ENCODE data around the gene SRPK2.

The SRPK2 gene

GRCh38 chr7:105088456-105088855 lies 300.3 kb downstream of the SRPK2 start:
- H3K9me3 ChIP-seq (ENCODE audit: control insufficient read depth in 2 of 2, low read length in 2 of 2) = no peaks in the 10 kb centered on the region
- H3K9ac ChIP-seq (ENCODE audit: low read length in 2 of 2) = no peak overlapping the region
- H3K27me3 ChIP-seq (ENCODE audit: control insufficient read depth in 1 of 2, insufficient read depth in 2 of 2, low read length in 2 of 2) = no peaks in the 10 kb centered on the region
- peaks cover 6 to 11% of the 10 kb centered on the region in 2 donors for H3K36me3 ChIP-seq (ENCODE audit: control insufficient read depth in 2 of 2, insufficient read depth in 2 of 2, low read length in 2 of 2)
- H3K27ac ChIP-seq (ENCODE audit: low read length) = no peak overlapping the region
- no peak overlapping the region for H3K4me3 ChIP-seq (ENCODE audit: low read length in 2 of 2)
- H3K4me1 ChIP-seq (ENCODE audit: control insufficient read depth, insufficient read depth, low read length) = no peaks in the 10 kb centered on the region

GRCh38 chr7:105087981-105088380 lies 300.7 kb downstream of the SRPK2 start:
- Histone ChIP-seq H3K4me3 (ENCODE audit: low read length in 2 of 2) (no peak overlapping the region), H3K27me3 (ENCODE audit: control insufficient read depth in 1 of 2, insufficient read depth in 2 of 2, low read length in 2 of 2) (no peaks in the 10 kb centered on the region), H3K9me3 (ENCODE audit: control insufficient read depth in 2 of 2, low read length in 2 of 2) (no peaks in the 10 kb centered on the region), H3K27ac (ENCODE audit: low read length) (no peak overlapping the region), H3K4me1 (ENCODE audit: control insufficient read depth, insufficient read depth, low read length) (no peaks in the 10 kb centered on the region), H3K36me3 (ENCODE audit: control insufficient read depth in 2 of 2, insufficient read depth in 2 of 2, low read length in 2 of 2) (peaks cover 8 to 10% of the 10 kb centered on the region in 2 donors), H3K9ac (ENCODE audit: low read length in 2 of 2) (no peak overlapping the region)

GRCh38 chr7:105086850-105087249 lies 301.9 kb downstream of the SRPK2 start:
- Histone ChIP-seq H3K4me1 (ENCODE audit: control insufficient read depth, insufficient read depth, low read length) (no peaks in the 10 kb centered on the region), H3K36me3 (ENCODE audit: control insufficient read depth in 2 of 2, insufficient read depth in 2 of 2, low read length in 2 of 2) (peaks cover 2 to 17% of the 10 kb centered on the region in 2 donors)

GRCh38 chr7:105084581-105084980 lies 304.1 kb downstream of the SRPK2 start:
- H3K27ac ChIP-seq (ENCODE audit: low read length) = no peak overlapping the region
- no peaks in the 10 kb centered on the region for H3K27me3 ChIP-seq (ENCODE audit: control insufficient read depth in 1 of 2, insufficient read depth in 2 of 2, low read length in 2 of 2)
- H3K36me3 ChIP-seq (ENCODE audit: control insufficient read depth in 2 of 2, insufficient read depth in 2 of 2, low read length in 2 of 2) = peaks cover 5 to 20% of the 10 kb centered on the region in 2 donors
- no peaks in the 10 kb centered on the region for H3K4me1 ChIP-seq (ENCODE audit: control insufficient read depth, insufficient read depth, low read length)
- H3K9ac ChIP-seq (ENCODE audit: low read length in 2 of 2) = no peak overlapping the region
- H3K9me3 ChIP-seq (ENCODE audit: control insufficient read depth in 2 of 2, low read length in 2 of 2) = no peaks in the 10 kb centered on the region
- H3K4me3 ChIP-seq (ENCODE audit: low read length in 2 of 2) = no peak overlapping the region

More at GRCh38 chr7:105086850-105087249, 301.9 kb downstream of the SRPK2 start:
- no peak overlapping the region for H3K27ac ChIP-seq (ENCODE audit: low read length)
- no peak overlapping the region for H3K4me3 ChIP-seq (ENCODE audit: low read length in 2 of 2)
- no peaks in the 10 kb centered on the region for H3K9me3 ChIP-seq (ENCODE audit: control insufficient read depth in 2 of 2, low read length in 2 of 2)
- H3K9ac ChIP-seq (ENCODE audit: low read length in 2 of 2) = no peak overlapping the region
- H3K27me3 ChIP-seq (ENCODE audit: control insufficient read depth in 1 of 2, insufficient read depth in 2 of 2, low read length in 2 of 2) = no peaks in the 10 kb centered on the region

- Histone ChIP-seq H3K9me3 (ENCODE audit: control insufficient read depth in 2 of 2, low read length in 2 of 2) (no peaks in the 10 kb centered on the region), H3K9ac (ENCODE audit: low read length in 2 of 2) (no peak overlapping the region), H3K4me1 (ENCODE audit: control insufficient read depth, insufficient read depth, low read length) (no peaks in the 10 kb centered on the region), H3K4me3 (ENCODE audit: low read length in 2 of 2) (no peak overlapping the region), H3K27ac (ENCODE audit: low read length) (no peak overlapping the region), H3K27me3 (ENCODE audit: control insufficient read depth in 1 of 2, insufficient read depth in 2 of 2, low read length in 2 of 2) (no peaks in the 10 kb centered on the region), H3K36me3 (ENCODE audit: control insufficient read depth in 2 of 2, insufficient read depth in 2 of 2, low read length in 2 of 2) (peaks cover 29 to 37% of the 10 kb centered on the region in 2 donors)
These were observed 309.4 kb downstream of the SRPK2 start for GRCh38 chr7:105079348-105079747.

GRCh38 chr7:105073143-105073542 lies 315.6 kb downstream of the SRPK2 start:
- Histone ChIP-seq H3K27me3 (ENCODE audit: control insufficient read depth in 1 of 2, insufficient read depth in 2 of 2, low read length in 2 of 2) (no peaks in the 10 kb centered on the region), H3K9me3 (ENCODE audit: control insufficient read depth in 2 of 2, low read length in 2 of 2) (no peaks in the 10 kb centered on the region), H3K9ac (ENCODE audit: low read length in 2 of 2) (no peak overlapping the region), H3K4me1 (ENCODE audit: control insufficient read depth, insufficient read depth, low read length) (no peaks in the 10 kb centered on the region), H3K4me3 (ENCODE audit: low read length in 2 of 2) (no peak overlapping the region), H3K27ac (ENCODE audit: low read length) (no peak overlapping the region), H3K36me3 (ENCODE audit: control insufficient read depth in 2 of 2, insufficient read depth in 2 of 2, low read length in 2 of 2) (peaks cover 16 to 48% of the 10 kb centered on the region in 2 donors)

GRCh38 chr7:105068886-105069285 lies 319.8 kb downstream of the SRPK2 start:
- Histone ChIP-seq H3K9me3 (ENCODE audit: control insufficient read depth in 2 of 2, low read length in 2 of 2) (no peaks in the 10 kb centered on the region), H3K27ac (ENCODE audit: low read length) (no peak overlapping the region), H3K9ac (ENCODE audit: low read length in 2 of 2) (no peak overlapping the region), H3K27me3 (ENCODE audit: control insufficient read depth in 1 of 2, insufficient read depth in 2 of 2, low read length in 2 of 2) (no peaks in the 10 kb centered on the region), H3K4me1 (ENCODE audit: control insufficient read depth, insufficient read depth, low read length) (no peaks in the 10 kb centered on the region), H3K36me3 (ENCODE audit: control insufficient read depth in 2 of 2, insufficient read depth in 2 of 2, low read length in 2 of 2) (peaks cover 16 to 30% of the 10 kb centered on the region in 2 donors), H3K4me3 (ENCODE audit: low read length in 2 of 2) (no peak overlapping the region)

GRCh38 chr7:105067691-105068090 lies 321.0 kb downstream of the SRPK2 start:
- H3K4me1 ChIP-seq (ENCODE audit: control insufficient read depth, insufficient read depth, low read length) = no peaks in the 10 kb centered on the region
- no peaks in the 10 kb centered on the region for H3K9me3 ChIP-seq (ENCODE audit: control insufficient read depth in 2 of 2, low read length in 2 of 2)
- no peak overlapping the region for H3K27ac ChIP-seq (ENCODE audit: low read length)
- H3K27me3 ChIP-seq (ENCODE audit: control insufficient read depth in 1 of 2, insufficient read depth in 2 of 2, low read length in 2 of 2) = no peaks in the 10 kb centered on the region
- no peak overlapping the region for H3K4me3 ChIP-seq (ENCODE audit: low read length in 2 of 2)
- no peak overlapping the region for H3K9ac ChIP-seq (ENCODE audit: low read length in 2 of 2)
- peaks cover 19 to 32% of the 10 kb centered on the region in 2 donors for H3K36me3 ChIP-seq (ENCODE audit: control insufficient read depth in 2 of 2, insufficient read depth in 2 of 2, low read length in 2 of 2)
